Right lobe of liver (tissue), 4 donors: ENCODE measurements around the gene COQ9.

Experiments
- CTCF ChIP-seq, 4 donors: fragments of 200-600 bp in 3 of 4; fragments of 450-650 bp in 1 of 4; IDR thresholded peaks; one replicate each; pipeline versions ENCODE4 v1.5.1 to v1.8.0; 2016 to 2022; ENCODE audit warnings: antibody characterized with exemption in 4 of 4, mild to moderate bottlenecking in 2 of 4
- POLR2A ChIP-seq: fragments of 450-650 bp; IDR thresholded peaks from one replicate; pipeline ENCODE4 v1.6.1; 2017; ENCODE audit warnings: antibody characterized with exemption, mild to moderate bottlenecking
- donor health status: DM: no; HTN: no; CAD: no.
- donor health status: DM: no; HTN: no; CAD: no.
- donor health status: DM: no; HTN: yes; CAD: no.

GRCh38 chr16:57471852-57472664 lies 24.8 kb downstream of the COQ9 start:
- TF ChIP-seq POLR2A (no peak), CTCF (IDR thresholded peaks at IDR 0.05) (no peak)
